Suppressor macrophage treated with lipopolysaccharide for 1 hour (primary cell): ENCODE data around the gene WASHC3.
"Not testable (repeated sequence)": the region's sequence is repeated elsewhere in the genome, so short reads cannot be mapped to it uniquely, and the experiment has no call there.

ENCODE experiments used
- DNase-seq, 3 donors: peaks; one replicate each; pipeline ENCODE4 v3.0.0-alpha.2; 2020 to 2022

Gene WASHC3

GRCh38 chr12:102061560-102062418 is at the start of gene WASHC3:
Gene WASHC3 (minus strand): TSS chr12:102061991. CDS start chr12:102061962, 29 bp downstream.
- peak; percentile 97 to 98 (median 97) for DNase-seq

GRCh38 chr12:102110782-102111181 is 49.0 kb upstream of the WASHC3 start:
- DNase-seq: no peak

- DNase-seq: no peak
Observed at GRCh38 chr12:102107970-102108369, 46.2 kb upstream of the WASHC3 start.

- no peak for DNase-seq
Observed at GRCh38 chr12:102106905-102107304, 45.1 kb upstream of the WASHC3 start.

- no peak for DNase-seq
Observed at GRCh38 chr12:102096855-102097254, 35.1 kb upstream of the WASHC3 start.

- DNase-seq: peak; percentile 21 to 57 (median 51)
Observed at GRCh38 chr12:102095677-102096263, 34.0 kb upstream of the WASHC3 start.

GRCh38 chr12:102093319-102093718 is 31.5 kb upstream of the WASHC3 start:
- DNase-seq: no peak

GRCh38 chr12:102089228-102089835 is 27.5 kb upstream of the WASHC3 start:
- not testable (repeated sequence) for DNase-seq

GRCh38 chr12:102080842-102081241 is 19.1 kb upstream of the WASHC3 start:
- DNase-seq: no peak

- not testable (repeated sequence) for DNase-seq
Observed at GRCh38 chr12:102072092-102072491, 10.3 kb upstream of the WASHC3 start.

- DNase-seq: no peak
Observed at GRCh38 chr12:102069707-102070106, 7.9 kb upstream of the WASHC3 start.

- DNase-seq: no peak
Observed at GRCh38 chr12:102067574-102068258, 5.9 kb upstream of the WASHC3 start.

- no peak for DNase-seq
Observed at GRCh38 chr12:102064476-102064875, 2.7 kb upstream of the WASHC3 start.

GRCh38 chr12:102063069-102063468 is 1.3 kb upstream of the WASHC3 start:
- no peak for DNase-seq

- DNase-seq: no peak
Observed at GRCh38 chr12:102062419-102062806, 622 bp upstream of the WASHC3 start.

GRCh38 chr12:102061096-102061559 is 663 bp downstream of the WASHC3 start:
- DNase-seq: peak; percentile 25 to 28 (median 27)

GRCh38 chr12:102059343-102059742 is 2.4 kb downstream of the WASHC3 start:
- DNase-seq: no peak

- no peak for DNase-seq
Observed at GRCh38 chr12:102054345-102054744, 7.4 kb downstream of the WASHC3 start.

- DNase-seq: no peak
Observed at GRCh38 chr12:102053062-102053349, 8.8 kb downstream of the WASHC3 start.

GRCh38 chr12:102052192-102053061 is 9.4 kb downstream of the WASHC3 start:
- no peak for DNase-seq

- no peak for DNase-seq
Observed at GRCh38 chr12:102051431-102051965, 10.3 kb downstream of the WASHC3 start.
